ENCODE data around the gene MREG. TPM values are rescaled to one million over a fixed set of nuclear protein-coding genes. Genes with fewer than 3 reads are reported as not detected.

MREG gene
- polyA plus RNA-seq, 4 donors: 1.9 to 8.7 (median 4.9) TPM

- 84 to 95% (median 94%) methylated on average over 4 of the region's 4 CpGs for WGBS, 3 donors
- DNase-seq (no peak), FAIRE-seq (no peak)
- no peak overlapping the region for H3K4me3 ChIP-seq (ENCODE audit: low read depth in 1 of 3, low read length in 3 of 3)
- no peaks in the 10 kb centered on the region for H3K9me3 ChIP-seq (ENCODE audit: control insufficient read depth in 2 of 2, insufficient read depth in 1 of 2, low read depth in 1 of 2, low read length in 1 of 2)
- no peak overlapping the region for H3K27ac ChIP-seq (ENCODE audit: low read depth in 1 of 3, low read length in 2 of 3)
- H3K27me3 ChIP-seq (ENCODE audit: control insufficient read depth in 3 of 3, insufficient read depth in 3 of 3, low read length in 3 of 3): no peaks in the 10 kb centered on the region
- H3K36me3 ChIP-seq (ENCODE audit: control insufficient read depth in 3 of 3, insufficient read depth in 2 of 3, low read depth in 1 of 3, low read length in 3 of 3): no peaks in the 10 kb centered on the region
- H3K4me1 ChIP-seq (ENCODE audit: control insufficient read depth in 3 of 3, insufficient read depth in 2 of 3, low read depth in 1 of 3, low read length in 2 of 3): no peaks in the 10 kb centered on the region
Observed at GRCh38 chr2:215900203-215900611, 113.1 kb downstream of the MREG start.

GRCh38 chr2:215899141-215900074 is 113.9 kb downstream of the MREG start:
- H3K9me3 ChIP-seq (ENCODE audit: control insufficient read depth in 2 of 2, insufficient read depth in 1 of 2, low read depth in 1 of 2, low read length in 1 of 2): no peaks in the 10 kb centered on the region
- no peak overlapping the region for H3K27ac ChIP-seq (ENCODE audit: low read depth in 1 of 3, low read length in 2 of 3)
- H3K36me3 ChIP-seq (ENCODE audit: control insufficient read depth in 3 of 3, insufficient read depth in 2 of 3, low read depth in 1 of 3, low read length in 3 of 3): no peaks in the 10 kb centered on the region
- no peak for FAIRE-seq
- 83 to 86% (median 83%) methylated on average over 14 of the region's 14 CpGs for WGBS, 3 donors
- no peaks in the 10 kb centered on the region for H3K27me3 ChIP-seq (ENCODE audit: control insufficient read depth in 3 of 3, insufficient read depth in 3 of 3, low read length in 3 of 3)
- H3K4me3 ChIP-seq (ENCODE audit: low read depth in 1 of 3, low read length in 3 of 3): no peak overlapping the region
- no peaks in the 10 kb centered on the region for H3K4me1 ChIP-seq (ENCODE audit: control insufficient read depth in 3 of 3, insufficient read depth in 2 of 3, low read depth in 1 of 3, low read length in 2 of 3)
- no peak for DNase-seq

- 80 to 89% (median 80%) methylated on average over 2 of the region's 2 CpGs for WGBS, 3 donors
- H3K9me3 ChIP-seq (ENCODE audit: control insufficient read depth in 2 of 2, insufficient read depth in 1 of 2, low read depth in 1 of 2, low read length in 1 of 2): no peaks in the 10 kb centered on the region
- no peaks in the 10 kb centered on the region for H3K27me3 ChIP-seq (ENCODE audit: control insufficient read depth in 3 of 3, insufficient read depth in 3 of 3, low read length in 3 of 3)
- H3K27ac ChIP-seq (ENCODE audit: low read depth in 1 of 3, low read length in 2 of 3): no peak overlapping the region
- DNase-seq (no peak), FAIRE-seq (no peak)
- no peaks in the 10 kb centered on the region for H3K4me1 ChIP-seq (ENCODE audit: control insufficient read depth in 3 of 3, insufficient read depth in 2 of 3, low read depth in 1 of 3, low read length in 2 of 3)
- no peak overlapping the region for H3K4me3 ChIP-seq (ENCODE audit: low read depth in 1 of 3, low read length in 3 of 3)
- no peaks in the 10 kb centered on the region for H3K36me3 ChIP-seq (ENCODE audit: control insufficient read depth in 3 of 3, insufficient read depth in 2 of 3, low read depth in 1 of 3, low read length in 3 of 3)
Observed at GRCh38 chr2:215898363-215898762, 115.0 kb downstream of the MREG start.

DNA sequence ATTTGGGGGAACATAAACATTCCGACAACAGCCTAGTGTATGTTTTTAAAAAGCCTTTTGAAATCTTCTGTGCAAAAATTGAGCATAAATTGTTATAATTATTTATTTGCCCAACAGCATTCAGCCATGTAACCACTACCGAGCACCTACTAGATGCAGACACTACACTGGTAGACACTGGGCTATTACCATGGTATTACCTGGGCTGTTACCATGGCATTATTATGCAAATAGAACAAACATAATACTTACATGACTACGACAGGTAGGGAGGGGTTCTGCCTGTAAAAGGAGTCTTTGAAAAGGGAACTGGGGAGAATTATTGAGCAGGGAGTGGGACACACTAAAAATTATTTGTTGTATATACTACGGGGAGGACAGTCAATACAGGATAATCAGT is 116.4 kb downstream of the MREG start:
- 56 to 63% (median 60%) methylated on average over 4 of the region's 4 CpGs for WGBS, 3 donors
- DNase-seq: no peak
- H3K27ac ChIP-seq (ENCODE audit: low read depth in 1 of 3, low read length in 2 of 3): no peak overlapping the region
- H3K36me3 ChIP-seq (ENCODE audit: control insufficient read depth in 3 of 3, insufficient read depth in 2 of 3, low read depth in 1 of 3, low read length in 3 of 3): no peaks in the 10 kb centered on the region
- H3K4me1 ChIP-seq (ENCODE audit: control insufficient read depth in 3 of 3, insufficient read depth in 2 of 3, low read depth in 1 of 3, low read length in 2 of 3): no peaks in the 10 kb centered on the region
- no peak for FAIRE-seq
- no peaks in the 10 kb centered on the region for H3K27me3 ChIP-seq (ENCODE audit: control insufficient read depth in 3 of 3, insufficient read depth in 3 of 3, low read length in 3 of 3)
- no peaks in the 10 kb centered on the region for H3K9me3 ChIP-seq (ENCODE audit: control insufficient read depth in 2 of 2, insufficient read depth in 1 of 2, low read depth in 1 of 2, low read length in 1 of 2)
- no peak overlapping the region for H3K4me3 ChIP-seq (ENCODE audit: low read depth in 1 of 3, low read length in 3 of 3)

DNA sequence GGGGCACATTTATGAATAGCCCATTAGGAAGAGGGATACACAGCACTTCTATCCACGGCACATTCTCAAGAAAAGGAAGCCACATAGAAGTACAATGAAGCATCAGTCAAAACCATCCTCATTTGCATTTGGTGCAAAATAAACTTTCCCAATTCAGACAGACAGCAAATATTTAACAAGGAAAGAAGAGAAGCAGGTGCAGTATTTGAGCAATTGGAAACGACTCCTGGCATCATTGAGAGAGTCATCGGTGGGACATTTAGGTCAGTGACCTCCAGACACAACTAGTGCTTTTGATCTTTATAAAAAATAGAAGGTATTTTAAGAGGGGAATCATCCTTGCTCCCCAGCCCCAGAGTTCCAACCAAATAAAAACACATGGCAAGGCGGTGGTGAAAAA is 118.0 kb downstream of the MREG start:
- 62 to 79% (median 66%) methylated on average over 4 of the region's 4 CpGs for WGBS, 3 donors
- no peaks in the 10 kb centered on the region for H3K27me3 ChIP-seq (ENCODE audit: control insufficient read depth in 3 of 3, insufficient read depth in 3 of 3, low read length in 3 of 3)
- FAIRE-seq (no peak), DNase-seq (no peak)
- no peaks in the 10 kb centered on the region for H3K4me1 ChIP-seq (ENCODE audit: control insufficient read depth in 3 of 3, insufficient read depth in 2 of 3, low read depth in 1 of 3, low read length in 2 of 3)
- no peaks in the 10 kb centered on the region for H3K36me3 ChIP-seq (ENCODE audit: control insufficient read depth in 3 of 3, insufficient read depth in 2 of 3, low read depth in 1 of 3, low read length in 3 of 3)
- H3K27ac ChIP-seq (ENCODE audit: low read depth in 1 of 3, low read length in 2 of 3): no peak overlapping the region
- H3K9me3 ChIP-seq (ENCODE audit: control insufficient read depth in 2 of 2, insufficient read depth in 1 of 2, low read depth in 1 of 2, low read length in 1 of 2): no peaks in the 10 kb centered on the region
- no peak overlapping the region for H3K4me3 ChIP-seq (ENCODE audit: low read depth in 1 of 3, low read length in 3 of 3)

Other genes starting within 250 kb of the MREG start
- 10 to 100 TPM; 22.3 to 68.8 (median 41.1) TPM for gene PECR, start 68.3 kb upstream of the MREG start, polyA plus RNA-seq
- gene TMEM169, start 68.4 kb upstream of the MREG start, polyA plus RNA-seq: 1 to 10 TPM in 2 of 4 donors, under 1 TPM in 2; 0.54 to 3.2 (median 0.90) TPM
- 100 to 1,000 TPM in 2 of 4 donors, 10 to 100 TPM in 2; 76.7 to 188 (median 99.5) TPM for gene XRCC5, start 95.8 kb upstream of the MREG start, polyA plus RNA-seq

Measured in small intestine (tissue), 7 donors.